ENCODE data around the gene COX7A2. TPM values are rescaled to one million over a fixed set of nuclear protein-coding genes. Genes with fewer than 3 reads are reported as not detected.
A peak's percentile ranks its signal among the peaks of the same experiment; 100 is the strongest.

COX7A2 gene
- total and polyA plus RNA-seq, 10 of the 15 experiments (the other 5 are each of a cell fraction or from before 2014, with no cell fraction given): 199 to 1,834 (median 576) TPM

- TF ChIP-seq ZBTB11 (CRISPR knock-in tag; IDR thresholded peaks at IDR 0.05) (no peak), RB1 (IDR thresholded peaks at IDR 0.05; ENCODE audit: borderline replicate concordance) (0 out of 2 replicates have a peak, but pooled peaks have one; percentile 40), E2F8 (IDR thresholded peaks at IDR 0.05; ENCODE audit: low read depth, partially characterized antibody) (no peak), USF1 (IDR thresholded peaks at IDR 0.05; ENCODE audit: borderline replicate concordance, extremely low read length, insufficient read depth, low read depth, low read length) (no peak), HDAC6 (IDR thresholded peaks at IDR 0.05; ENCODE audit: unreplicated experiment) (no peak), SMC3 (IDR thresholded peaks at IDR 0.05; ENCODE audit: borderline replicate concordance, low read length) (peak; percentile 70; the same call in 1 of the 2 replicates), MEF2A (IDR thresholded peaks at IDR 0.05; ENCODE audit: insufficient read depth, low read depth, low read length) (no peak), CREB1 (IDR thresholded peaks at IDR 0.05; ENCODE audit: low read depth) (no peak), CUX1 (IDR thresholded peaks at IDR 0.05; ENCODE audit: insufficient replicate concordance, low read depth, low read length) (no peak), HSF1 (IDR thresholded peaks at IDR 0.05; ENCODE audit: low read depth, low read length) (no peak)
Measured at GRCh38 chr6:75266716-75267291, 23.2 kb upstream of the COX7A2 start (continued).

All from GM12878 (cell line).